Endothelial cell of umbilical vein (primary cell): Measurements from ENCODE around the gene TMEM82.

Source experiments
- EZH2 ChIP-seq: IDR thresholded peaks from 2 replicates; pipeline ENCODE4 v1.6.1; 2012; ENCODE audit warnings: borderline replicate concordance, low read depth, mild to moderate bottlenecking, moderate library complexity, low read length, inconsistent platforms; ENCODE audit not compliant: severe bottlenecking
- FOS ChIP-seq: IDR thresholded peaks from 2 replicates; pipeline ENCODE4 v1.6.1; 2011; ENCODE audit warnings: mild to moderate bottlenecking, low read length, moderate library complexity, borderline replicate concordance; ENCODE audit not compliant: insufficient read depth
- GATA2 ChIP-seq: IDR thresholded peaks from 2 replicates; pipeline ENCODE4 v1.7.0; 2011; ENCODE audit warnings: low read depth, mild to moderate bottlenecking, moderate library complexity, mixed read lengths, low read length; ENCODE audit not compliant: insufficient read length, insufficient read depth
- JUN ChIP-seq: IDR thresholded peaks from 2 replicates; pipeline ENCODE4 v1.6.1; 2011; ENCODE audit warnings: borderline replicate concordance, low read depth; ENCODE audit not compliant: insufficient read length, insufficient read depth
- MYC ChIP-seq: IDR thresholded peaks from one replicate; pipeline ENCODE4 v1.6.1; 2011; ENCODE audit warnings: mild to moderate bottlenecking, low read depth, low read length
- POLR2A ChIP-seq: IDR thresholded peaks from 2 replicates; pipeline ENCODE4 v1.6.1; 2012; ENCODE audit warnings: low read depth, mild to moderate bottlenecking, control low read depth, low read length
- POLR2AphosphoS5 ChIP-seq: IDR thresholded peaks from 2 replicates; pipeline ENCODE4 v1.6.1; 2012; ENCODE audit warnings: low read depth, mild to moderate bottlenecking, control low read depth, low read length, moderate library complexity; ENCODE audit not compliant: insufficient read depth
- TF ChIP-seq, protein P1 (sequence below), 2 donors: IDR thresholded peaks; 1 replicate in 1 of 2; 2 replicates in 1 of 2; pipeline ENCODE4 v1.5.1; 2011; ENCODE audit warnings: low read length in 2 of 2, mild to moderate bottlenecking in 2 of 2, moderate library complexity in 2 of 2, control low read depth in 1 of 2, inconsistent platforms in 1 of 2, low read depth in 1 of 2; ENCODE audit not compliant: insufficient read depth in 1 of 2; ENCODE audit errors: extremely low read depth in 1 of 2
- TF ChIP-seq, protein P2 (sequence below): IDR thresholded peaks from 2 replicates; pipeline ENCODE4 v1.6.1; 2011; ENCODE audit not compliant: insufficient read depth, insufficient read length

DNA sequence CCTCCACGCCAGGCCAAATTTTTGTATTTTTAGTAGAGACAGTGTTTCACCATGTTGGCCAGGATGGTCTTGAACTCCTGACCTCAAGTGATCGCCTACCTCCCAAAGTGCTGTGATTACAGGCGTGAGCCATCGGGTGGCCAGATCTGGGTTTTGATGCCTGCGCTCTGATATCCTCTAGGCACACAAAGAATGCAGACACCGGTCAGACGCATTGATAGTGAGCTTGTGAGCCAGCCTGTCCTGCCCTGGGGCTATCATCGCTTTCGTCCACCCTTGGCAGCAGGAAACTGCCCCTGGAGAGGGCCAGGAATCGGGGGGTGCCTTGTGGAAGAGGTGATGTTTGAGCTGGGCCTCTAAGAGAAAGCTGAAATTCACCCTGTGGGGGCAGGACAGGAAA, 20.2 kb downstream of the TMEM82 start:
- TF ChIP-seq POLR2AphosphoS5 (no peak), MYC (no peak), EZH2 (no peak), FOS (no peak), JUN (no peak), POLR2A (no peak), GATA2 (no peak)
- TF ChIP-seq, protein P1, sequence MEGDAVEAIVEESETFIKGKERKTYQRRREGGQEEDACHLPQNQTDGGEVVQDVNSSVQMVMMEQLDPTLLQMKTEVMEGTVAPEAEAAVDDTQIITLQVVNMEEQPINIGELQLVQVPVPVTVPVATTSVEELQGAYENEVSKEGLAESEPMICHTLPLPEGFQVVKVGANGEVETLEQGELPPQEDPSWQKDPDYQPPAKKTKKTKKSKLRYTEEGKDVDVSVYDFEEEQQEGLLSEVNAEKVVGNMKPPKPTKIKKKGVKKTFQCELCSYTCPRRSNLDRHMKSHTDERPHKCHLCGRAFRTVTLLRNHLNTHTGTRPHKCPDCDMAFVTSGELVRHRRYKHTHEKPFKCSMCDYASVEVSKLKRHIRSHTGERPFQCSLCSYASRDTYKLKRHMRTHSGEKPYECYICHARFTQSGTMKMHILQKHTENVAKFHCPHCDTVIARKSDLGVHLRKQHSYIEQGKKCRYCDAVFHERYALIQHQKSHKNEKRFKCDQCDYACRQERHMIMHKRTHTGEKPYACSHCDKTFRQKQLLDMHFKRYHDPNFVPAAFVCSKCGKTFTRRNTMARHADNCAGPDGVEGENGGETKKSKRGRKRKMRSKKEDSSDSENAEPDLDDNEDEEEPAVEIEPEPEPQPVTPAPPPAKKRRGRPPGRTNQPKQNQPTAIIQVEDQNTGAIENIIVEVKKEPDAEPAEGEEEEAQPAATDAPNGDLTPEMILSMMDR (IDR thresholded peaks at IDR 0.05; ENCODE audit: extremely low read depth in 1 of 2, insufficient read depth in 1 of 2, low read depth in 1 of 2, low read length in 2 of 2) = no peak
- TF ChIP-seq, protein P2, sequence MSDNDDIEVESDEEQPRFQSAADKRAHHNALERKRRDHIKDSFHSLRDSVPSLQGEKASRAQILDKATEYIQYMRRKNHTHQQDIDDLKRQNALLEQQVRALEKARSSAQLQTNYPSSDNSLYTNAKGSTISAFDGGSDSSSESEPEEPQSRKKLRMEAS = no peak
